ENCODE results near the gene ACTR10.
A peak's percentile ranks its signal among the peaks of the same experiment; 100 is the strongest.

The ACTR10 gene

DNA sequence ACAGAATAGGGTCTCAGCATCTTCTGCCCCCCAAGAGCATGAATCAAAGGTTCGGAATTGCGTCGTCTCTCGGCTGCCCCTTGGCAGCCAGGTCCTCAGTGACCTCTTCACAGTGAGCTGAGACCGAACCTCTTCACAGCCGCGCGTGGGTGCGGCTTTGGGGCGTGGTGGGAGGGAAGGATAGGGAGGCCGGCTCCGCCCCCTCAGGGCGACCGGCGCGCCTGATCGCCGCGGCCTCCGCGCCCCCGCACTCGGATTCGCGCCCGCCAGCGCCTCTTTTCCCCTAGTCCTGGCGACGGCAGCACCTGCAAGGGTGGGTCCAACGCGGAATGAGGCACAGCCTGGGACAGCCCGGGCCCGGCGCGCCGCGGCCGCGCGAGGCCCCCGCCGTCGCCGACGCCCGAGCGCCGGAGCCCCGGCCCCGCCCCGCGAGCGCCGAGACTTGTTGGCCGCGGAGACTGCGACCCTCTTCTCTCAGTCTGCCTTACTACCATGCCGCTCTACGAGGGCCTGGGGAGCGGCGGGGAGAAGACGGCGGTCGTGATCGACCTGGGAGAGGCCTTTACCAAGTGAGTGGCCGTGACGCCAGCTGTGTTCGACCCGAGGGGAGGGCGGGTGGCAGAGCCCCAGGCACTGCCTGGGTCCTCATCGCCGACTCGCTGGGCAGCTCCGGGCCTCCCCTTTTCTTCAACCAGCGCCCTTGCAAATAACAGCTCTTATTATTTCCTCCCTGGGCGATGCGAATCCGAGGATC is at the start of gene ACTR10:
ACTR10 (plus strand) TSS at position 424 of the 754 bp plus-strand sequence; CDS start at position 493, 69 bp downstream.
- peak; percentile 86 for DNase-seq

DNA sequence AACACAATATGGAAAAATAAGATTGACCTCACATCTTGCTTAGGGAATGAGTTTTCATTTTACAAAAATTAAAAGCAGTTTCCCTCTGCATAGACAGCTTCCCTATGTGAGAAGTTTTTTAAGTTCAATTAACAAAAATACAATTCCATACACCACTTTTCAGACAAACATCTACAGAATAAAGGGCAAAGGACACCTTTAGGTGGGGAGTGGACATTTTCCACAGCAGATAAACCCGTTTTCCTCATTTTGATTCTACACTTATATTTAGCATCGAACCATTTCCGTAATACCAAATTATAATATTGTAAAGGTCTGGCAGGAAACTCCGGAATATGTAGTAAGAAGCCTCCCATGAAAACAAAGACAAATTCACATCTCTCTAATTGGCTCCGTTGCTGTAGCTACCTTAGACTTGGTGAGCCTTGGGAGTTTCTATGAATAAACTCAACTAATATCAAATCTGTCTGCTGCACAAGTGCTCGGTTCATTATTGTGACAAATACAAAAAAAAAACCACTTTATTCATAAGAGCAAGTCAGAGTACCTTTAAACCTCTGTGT is 49.6 kb upstream of the ACTR10 start:
- peak; percentile 55 for DNase-seq

DNA sequence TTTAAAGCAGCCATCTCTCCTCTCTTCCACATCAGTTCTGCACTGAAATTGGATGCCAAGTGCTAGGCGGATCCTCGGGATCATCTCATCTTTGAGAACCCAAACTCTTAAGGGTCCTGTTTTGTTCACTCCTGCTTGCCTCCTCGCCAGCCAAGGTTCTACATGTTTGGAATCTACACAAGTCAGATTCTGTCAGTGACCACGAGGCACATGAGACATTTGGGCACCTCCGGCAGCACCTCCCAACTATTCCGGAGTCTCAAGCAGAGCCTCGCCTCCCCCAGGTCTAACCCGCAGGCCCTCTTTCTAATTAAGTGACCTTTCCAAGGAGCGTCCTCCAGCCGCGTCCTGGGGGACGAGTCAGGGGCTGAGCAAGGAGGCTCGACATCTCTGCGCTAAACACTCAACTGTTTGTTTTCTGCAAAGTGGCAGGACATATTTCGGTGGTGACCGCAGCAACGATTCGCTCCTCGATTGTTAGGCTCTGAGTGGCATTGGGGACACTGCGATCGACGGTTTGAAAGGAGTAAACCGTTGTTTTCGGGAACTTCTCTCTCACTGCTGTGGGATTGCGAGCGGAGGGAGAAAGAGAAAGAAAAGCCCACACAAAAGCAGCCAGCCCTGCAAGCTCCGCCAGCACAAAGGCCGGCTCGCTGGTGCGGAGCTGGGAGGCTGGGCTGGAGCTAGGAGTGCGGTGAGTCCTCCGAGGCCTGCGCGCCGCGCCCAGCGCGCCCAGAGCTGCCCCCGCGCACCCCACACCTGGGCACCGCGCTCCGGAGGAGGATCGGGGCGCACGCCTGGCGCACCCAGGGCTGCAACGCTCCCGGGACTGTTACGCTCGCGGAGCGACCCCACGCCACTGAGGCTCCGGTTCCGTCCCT is 48.6 kb upstream of the ACTR10 start:
- peak; percentile 44 for DNase-seq

DNA sequence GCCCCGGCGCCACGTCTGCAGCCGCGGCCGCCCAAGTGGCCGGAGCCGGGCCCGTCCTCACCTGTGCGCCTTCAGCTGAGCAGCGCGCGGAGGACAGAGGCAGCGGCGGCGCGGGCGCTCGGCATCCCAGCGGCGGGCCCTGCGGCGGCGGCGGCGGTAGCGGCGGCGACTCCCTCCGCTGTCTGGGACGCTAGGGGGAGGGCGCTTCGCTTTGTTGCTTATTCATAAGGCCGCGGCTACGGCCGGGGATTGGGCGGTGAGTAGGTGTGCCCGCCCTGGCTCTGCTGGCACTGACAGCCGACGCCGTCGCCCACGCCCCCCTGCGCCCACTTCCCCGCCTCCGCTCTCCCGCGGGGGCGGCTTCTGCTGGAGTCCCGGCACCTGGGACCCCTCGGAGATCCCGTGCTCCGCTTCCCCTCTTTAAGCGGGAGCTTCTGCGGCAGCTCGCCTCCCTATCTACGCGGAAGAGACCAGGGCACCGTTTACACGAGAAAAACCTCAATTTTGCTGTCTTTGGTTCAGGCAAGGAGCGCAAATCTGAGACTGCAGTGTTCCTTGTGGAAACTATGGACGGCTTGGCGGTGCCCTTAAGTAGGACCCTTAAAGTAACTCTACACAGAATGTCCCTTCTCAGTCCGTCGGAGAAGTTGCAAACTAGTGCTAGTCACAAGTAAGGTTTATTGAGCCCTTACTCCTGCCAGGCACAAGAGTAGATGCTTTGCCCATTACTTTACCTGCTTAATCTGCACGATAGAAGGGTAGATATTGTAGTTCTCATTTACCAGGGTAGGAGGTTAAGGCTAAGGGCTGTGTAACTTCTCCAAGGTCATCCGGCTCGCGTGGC is 47.7 kb upstream of the ACTR10 start, which contains the start of gene ARMH4:
ARMH4 (minus strand) TSS at position 200 of the 844 bp plus-strand sequence. CDS start 12,855 bp downstream, outside the sequence.
- peak; percentile 85 for DNase-seq

DNA sequence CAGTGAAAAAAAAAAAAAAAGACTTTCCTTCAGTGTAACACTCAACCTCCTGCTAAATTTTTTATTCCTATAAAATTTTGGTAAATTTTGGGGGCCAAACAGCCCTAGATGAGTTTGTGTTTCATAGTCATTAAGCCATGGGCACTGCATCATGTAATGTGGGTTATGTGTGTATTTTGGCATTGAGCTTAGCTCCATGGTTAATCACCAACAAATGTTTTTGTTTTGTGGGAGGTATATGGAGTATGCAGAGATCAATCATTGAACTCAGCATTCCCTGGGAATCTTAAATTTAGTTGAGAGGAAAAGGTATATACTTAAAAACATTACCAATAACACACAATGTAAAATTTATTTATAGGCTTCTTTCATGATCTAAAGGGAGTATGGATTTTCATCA is 39.4 kb upstream of the ACTR10 start:
- no peak for DNase-seq

DNA sequence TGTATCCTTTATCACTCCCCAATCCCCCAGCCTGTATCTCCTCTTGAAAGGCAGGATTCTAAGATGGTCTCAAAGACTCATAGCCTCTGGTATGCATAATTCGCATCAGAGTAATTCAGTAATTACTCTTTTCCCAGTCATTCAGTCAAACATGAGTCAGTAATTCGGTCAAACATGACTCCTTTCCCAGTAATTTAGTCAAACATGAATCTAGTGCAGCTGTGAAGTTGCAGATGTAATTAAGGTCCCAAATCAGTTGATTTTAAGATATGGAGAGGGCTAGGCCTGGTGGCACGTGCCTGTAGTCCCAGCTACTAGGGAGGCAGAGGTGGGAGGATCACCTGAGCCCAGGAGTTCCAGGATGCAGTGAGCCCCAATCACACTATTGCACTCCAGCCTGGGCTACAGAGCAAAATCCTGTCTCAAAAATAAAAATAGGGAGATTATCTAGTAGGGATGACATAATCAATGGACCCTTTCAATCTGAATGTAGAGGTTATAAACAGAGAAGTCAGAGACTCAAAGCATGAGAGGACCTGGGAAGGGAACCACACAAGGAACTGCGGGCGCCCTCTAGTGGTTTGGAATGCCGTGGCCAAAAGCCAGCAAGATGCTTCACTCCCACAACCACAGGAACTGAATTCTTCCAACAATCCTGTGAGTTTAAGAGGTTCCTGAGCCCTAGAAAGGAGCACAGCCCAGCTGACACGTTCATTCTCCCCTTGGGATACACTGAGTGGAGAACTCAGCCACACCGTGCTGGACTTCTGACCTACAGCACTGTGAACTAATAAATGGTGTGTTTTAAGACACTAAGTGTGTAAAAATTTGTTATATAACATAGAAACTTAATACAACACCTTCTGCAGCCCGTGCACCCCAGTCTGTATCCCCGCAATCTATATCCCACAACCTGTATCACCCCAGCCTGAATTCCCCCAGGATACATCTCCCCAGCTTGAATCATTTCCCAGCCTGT is 33.7 kb upstream of the ACTR10 start:
- peak; percentile 35 for DNase-seq

DNA sequence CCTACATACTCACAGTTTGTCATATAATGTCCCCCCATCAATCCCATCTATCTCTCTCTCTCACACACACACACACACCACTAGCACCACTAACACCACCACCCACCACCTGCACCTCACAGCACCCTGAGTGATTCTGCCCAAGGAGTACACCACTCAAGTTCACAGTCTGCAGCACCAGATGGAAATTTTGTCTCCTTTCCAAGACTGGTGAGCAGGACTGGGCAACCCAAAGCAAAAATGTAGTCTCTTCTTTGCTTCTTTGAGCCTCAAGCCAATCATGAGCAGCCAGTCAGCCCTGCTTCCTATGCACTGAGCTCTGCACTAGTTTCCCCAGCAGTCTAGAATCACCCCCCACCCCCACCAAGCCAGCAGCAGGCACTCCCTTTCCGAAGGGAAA is 32.9 kb upstream of the ACTR10 start:
- DNase-seq, result no peak

DNA sequence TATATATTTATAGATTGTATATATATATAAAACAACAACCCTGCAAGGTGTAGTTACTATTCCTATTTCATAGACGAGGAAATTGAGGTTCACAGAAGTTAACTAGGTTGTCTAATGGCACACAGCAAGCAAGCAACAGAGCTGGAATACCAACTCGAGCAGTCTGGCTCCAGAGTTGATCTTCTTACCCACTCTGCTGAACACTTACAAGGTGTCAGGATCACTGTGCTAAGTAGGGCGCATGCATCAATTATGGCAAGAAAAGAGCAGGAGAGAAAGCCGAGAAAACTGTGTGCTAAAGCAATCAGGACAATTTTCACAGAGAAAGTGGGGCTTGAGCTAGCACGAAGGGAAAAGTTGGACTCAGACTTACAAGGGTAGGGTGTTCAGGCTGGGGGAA is 32.1 kb upstream of the ACTR10 start:
- DNase-seq, result no peak

DNA sequence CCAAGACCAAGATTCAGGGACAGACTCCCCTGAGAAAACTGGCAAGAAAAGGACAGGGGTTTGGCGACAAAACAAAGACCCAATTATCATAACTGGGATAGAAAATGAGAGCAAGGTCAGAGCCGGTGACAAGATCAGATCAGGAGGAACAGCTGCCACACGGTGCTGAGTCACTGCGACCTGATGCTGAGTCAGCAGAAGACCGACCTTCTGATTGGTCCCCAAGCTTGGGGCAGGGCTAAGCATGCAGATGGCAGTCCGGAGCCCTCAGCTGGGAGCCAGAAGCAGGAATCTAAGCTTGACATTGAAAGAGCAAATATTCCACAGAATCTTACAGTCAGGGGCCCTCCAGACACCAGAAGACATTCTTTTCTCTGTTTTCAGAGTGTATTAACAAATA is 28.9 kb upstream of the ACTR10 start:
- DNase-seq, result peak; percentile 52

DNA sequence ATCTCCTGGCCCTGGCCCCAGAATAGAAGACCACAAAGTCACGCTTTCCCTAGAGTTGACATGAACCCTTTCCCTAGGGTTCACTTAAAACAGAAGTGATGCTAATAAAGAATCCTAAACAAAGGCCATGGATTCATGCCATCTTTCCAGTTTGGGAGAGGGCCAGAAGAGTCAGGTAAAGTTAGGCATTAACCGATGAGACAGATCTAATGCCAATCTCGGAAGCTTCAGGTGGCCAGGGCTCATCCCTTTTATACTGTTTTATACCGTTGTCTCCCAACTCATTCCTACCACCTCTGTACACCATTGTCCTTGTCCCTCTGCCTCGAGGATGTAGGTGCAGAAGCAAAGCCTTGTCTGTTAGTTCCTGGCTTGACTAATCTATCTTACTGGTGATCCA is 22.8 kb upstream of the ACTR10 start:
- no peak for DNase-seq

DNA sequence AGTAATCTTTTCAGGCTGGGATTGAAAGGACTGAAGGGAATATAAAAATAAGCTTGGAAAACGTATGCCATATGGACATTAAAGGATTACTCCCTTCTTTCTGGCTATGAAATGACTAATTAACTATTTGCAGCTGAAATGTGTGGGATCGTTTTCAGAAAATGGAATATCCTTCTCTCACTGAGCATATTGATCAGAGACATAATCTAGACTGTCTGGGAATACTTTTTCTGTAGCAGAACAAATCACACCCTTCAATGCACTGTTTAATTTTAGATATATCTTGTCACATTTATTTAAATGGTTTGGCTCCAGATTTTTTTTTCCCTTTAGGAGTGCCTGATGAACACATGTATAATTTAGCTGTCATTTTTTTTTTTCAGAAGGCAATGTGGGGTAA is 10.8 kb upstream of the ACTR10 start:
- no peak for DNase-seq

DNA sequence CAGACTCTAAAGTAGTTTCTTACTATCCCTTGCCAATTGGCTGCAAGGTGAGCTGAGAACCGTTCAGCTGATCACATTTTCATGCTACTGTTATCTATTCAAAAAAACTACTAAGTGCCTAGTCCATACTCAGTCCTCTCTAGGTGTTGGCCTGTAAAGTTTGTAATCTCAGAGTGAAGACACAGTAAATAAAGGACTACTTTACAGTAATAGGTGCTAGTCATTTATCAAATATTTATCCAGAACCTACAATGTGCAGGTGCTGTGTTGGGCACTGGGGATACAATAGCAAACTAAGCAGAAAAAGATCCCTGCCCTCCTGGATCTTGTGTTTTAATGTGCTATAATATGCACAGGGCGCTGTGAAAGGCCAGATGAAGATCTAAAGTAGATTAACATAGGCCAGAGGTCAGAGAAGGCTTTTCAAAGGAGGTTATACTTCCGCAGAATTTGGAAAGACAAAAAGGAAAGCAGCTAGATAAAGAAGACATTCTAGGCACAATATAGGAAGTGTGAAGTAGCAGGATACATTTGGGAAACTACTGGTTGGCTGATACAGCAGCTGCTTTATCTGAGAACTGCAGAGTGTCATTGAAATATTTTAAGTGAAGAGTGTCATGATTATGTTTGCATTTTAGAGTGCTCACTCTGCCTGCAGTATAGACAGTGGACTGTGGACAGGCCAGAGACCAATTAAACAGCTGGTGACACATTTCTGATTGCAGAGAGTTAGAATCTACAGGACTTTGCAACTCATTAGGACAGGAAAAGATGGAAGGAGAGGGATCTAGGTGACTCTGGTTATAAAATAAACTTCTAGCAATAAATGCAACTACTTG is 8.0 kb upstream of the ACTR10 start:
- DNase-seq, result no peak

DNA sequence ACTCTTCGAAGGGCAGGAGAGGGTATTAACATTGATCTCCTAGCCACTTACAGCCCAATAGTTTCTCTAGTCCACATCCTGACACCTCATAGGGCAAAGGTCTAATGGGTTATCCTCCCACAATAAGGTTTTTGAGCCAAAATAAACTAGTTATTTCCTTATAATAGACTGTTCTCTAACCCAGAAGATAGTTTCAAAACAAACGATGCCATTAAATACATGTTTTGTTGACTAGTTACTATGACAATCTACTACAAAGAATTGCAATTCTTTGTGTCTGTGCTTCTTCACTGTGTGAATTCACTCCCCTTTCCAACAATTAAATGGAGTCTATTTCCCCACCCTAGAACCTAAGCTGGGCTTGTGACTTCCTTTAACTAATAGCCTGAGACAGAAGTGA is 6.4 kb upstream of the ACTR10 start:
- DNase-seq, result no peak

DNA sequence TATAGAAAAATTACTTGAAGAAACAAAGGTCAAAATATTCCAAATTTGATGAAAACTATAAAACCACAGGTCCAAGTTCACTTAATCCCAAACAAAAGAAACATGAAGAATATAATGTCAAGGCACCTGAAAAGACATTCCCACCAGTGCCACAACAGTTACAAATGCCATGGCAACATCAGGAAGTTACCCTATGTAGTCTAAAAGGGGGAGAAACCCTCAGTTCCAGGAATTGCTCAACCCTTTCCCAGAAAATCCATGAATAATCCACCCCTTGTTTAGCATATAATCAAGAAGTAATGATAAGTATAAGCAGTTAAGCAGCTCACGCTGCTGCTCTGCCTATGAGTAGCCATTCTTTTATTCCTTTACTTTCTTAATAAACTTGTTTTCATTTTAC is 3.8 kb upstream of the ACTR10 start:
- DNase-seq, result no peak

DNA sequence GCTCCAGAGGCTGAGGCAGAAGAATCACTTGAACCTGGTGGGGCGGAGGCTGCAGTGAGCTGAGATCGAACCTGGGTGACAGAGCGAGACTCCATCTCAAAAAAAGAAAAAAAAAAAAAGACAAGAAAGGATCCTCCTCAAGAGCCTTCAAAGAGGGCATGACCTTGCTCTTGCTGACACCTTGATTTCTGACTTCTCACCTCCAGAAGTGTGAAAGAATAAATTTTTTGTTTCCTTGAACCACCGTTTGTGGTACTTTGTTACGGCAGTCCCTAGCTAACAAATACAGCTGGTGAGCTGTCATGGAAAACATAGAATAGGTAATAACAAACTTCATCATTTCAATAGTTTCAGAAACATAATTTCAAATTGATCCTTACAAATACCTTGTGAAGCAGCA is 1.9 kb upstream of the ACTR10 start:
- no peak for DNase-seq

DNA sequence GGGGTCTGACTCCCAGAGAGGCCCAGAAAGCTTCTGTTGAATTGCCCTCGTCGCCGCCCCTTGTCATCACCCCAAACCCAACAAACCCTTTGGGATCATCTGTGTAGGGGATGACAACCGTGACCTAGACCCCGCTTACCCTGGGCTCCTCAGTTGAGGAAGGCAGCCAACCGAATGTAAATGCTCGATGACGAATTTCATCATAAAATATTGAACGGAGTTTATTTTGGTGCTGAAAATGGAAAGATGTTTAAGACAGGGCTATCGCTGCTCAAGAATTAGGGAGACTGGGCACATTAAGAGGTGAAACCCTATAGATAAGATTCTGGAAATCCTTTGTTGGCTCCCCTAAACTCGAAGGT is 512 bp downstream of the ACTR10 start:
- DNase-seq, result no peak

DNA sequence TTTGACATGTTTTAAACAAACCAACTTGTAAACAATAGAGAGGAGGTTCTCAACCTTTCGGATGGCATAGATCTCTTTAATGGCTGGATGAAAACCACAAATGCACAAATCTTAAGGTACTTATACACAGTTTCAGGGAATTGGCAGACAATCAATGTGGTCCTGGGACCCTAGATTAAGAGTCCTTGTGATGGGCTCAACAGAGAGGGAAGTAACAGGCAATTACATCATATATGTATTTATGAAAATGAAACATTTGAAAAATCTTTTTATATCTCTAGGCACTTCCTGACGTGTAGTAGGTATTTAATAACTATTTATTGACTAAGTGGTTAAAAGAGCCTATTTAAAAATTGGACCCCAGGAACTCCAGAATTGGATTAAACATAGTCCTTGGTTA is 897 bp downstream of the ACTR10 start:
- DNase-seq, result no peak

DNA sequence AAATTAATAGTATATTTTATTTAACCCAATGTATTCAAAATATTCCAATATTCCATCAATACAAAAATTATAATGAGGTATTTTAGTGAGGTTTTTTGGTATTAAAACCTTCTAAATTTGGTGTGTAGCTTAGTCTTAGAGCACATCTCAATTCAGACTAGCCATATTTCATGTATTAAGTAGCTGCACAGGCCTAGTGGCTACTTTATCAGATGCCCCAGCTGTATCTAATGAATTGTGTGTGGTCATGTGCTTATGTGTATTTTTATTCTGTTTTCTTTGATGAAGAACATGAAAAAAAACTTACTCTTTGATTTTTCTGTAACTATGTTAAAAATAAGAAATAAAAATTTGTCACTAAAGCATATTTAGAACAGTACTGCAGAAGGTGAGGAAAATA is 13.2 kb downstream of the ACTR10 start:
- no peak for DNase-seq

DNA sequence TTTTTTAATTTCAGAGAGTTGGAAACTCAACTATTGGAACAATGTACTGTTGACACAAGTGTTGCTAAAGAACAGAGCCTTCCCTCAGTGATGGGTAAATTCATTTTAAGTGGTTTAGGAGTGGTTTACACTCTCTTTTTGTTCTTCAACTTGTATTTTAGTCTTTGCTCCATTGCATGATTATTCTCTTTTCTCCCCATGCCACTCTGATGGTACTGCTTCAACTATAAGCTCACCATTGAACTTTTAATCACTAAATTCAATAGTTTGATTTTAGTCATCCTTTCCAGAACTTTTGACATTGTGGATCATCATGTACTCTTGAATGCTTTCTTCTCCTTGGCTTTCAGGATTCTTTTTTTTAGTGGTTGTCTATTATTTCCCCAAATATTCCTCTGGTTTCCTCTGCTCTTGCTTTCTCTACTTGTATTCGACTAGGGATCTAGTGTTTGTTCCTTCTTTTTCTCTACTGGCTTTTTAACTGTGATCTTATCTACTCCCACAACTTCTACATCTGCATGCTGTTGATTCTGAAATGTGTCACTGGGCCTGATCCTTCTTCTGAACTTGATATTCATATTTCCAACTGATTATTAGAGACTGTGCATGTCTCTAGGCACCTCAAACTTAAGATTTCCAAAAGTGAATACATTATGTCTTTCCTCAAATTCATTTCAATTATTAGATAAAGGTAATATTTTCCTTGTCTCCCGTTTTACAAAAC is 15.4 kb downstream of the ACTR10 start:
- DNase-seq, result no peak

DNA sequence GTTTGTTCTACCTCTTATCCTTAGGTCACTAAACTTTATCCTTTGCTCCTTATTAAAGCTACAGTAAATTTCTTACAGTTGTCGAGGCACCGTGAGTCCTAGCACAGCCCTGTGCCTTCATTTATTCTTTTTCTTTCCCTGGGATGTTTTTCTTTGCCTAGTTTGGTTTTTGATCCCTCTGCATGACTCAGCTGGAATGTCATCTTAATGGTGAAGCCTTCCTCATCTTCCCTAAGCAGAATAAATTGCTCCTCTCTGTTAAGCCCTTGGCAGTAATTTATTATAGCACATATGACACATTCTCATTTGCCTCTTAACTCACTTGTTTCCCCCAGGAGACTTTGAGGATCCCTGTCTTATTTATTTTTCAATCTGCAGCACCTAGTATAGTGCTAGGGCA is 16.6 kb downstream of the ACTR10 start:
- DNase-seq, result no peak
